ENCODE results near the gene TTLL12. TPM values are rescaled to one million over a fixed set of nuclear protein-coding genes. Genes with fewer than 3 reads are reported as not detected.

TTLL12 gene
- total and polyA plus RNA-seq, 2 of the 8 experiments (the other 6 are each of a cell fraction or from before 2014, with no cell fraction given): 101 to 124 TPM

DNA sequence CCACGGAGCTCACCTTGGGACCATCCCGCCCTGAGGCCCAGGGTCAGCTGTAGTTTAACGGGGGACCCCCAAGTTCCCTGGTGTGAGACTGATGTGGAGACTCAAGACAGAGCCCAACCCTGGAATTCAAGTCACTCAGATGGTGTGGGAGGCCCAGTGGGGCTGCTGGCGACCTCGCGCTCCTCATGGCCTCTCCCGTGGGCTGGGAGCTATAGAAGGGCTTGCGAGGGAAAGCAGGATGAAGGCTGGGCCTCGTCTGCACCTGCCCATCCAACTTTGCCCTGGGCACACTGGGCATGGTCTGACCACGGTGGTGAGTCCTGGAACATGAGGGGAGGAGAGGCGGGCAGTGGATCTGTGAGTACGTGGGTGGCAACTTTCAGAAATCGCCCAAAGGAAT is 13.6 kb upstream of the TTLL12 start:
- Histone ChIP-seq H4K20me1 (replicated peaks in 1 of 2; ENCODE audit: control insufficient read depth in 1 of 2, insufficient read depth in 2 of 2, low read length in 2 of 2) (peaks cover 0 to 2% of the 10 kb centered on the region in 2 experiments), H2AFZ (ENCODE audit: low read length) (no peak overlapping the region), H4K8ac (ENCODE audit: extremely low read depth, insufficient read depth, low read length) (no peak overlapping the region), H2BK20ac (ENCODE audit: low read length) (no peak overlapping the region), H2BK5ac (ENCODE audit: low read depth, low read length) (no peak overlapping the region), H3K27me3 (replicated peaks in 1 of 4; ENCODE audit: control insufficient read depth in 3 of 4, extremely low read depth in 1 of 4, insufficient read depth in 3 of 4, low read length in 3 of 4) (no peaks in the 10 kb centered on the region), H3K36me3 (ENCODE audit: control insufficient read depth in 2 of 4, insufficient read depth in 4 of 4, low read length in 3 of 4) (no peaks in the 10 kb centered on the region), H2BK120ac (replicated peaks; ENCODE audit: low read depth, low read length) (no peak overlapping the region), H3K79me2 (ENCODE audit: control insufficient read depth in 1 of 2, insufficient read depth in 2 of 2, low read length in 2 of 2) (no peaks in the 10 kb centered on the region), H3K14ac (ENCODE audit: insufficient read length) (no peak overlapping the region), H4K91ac (replicated peaks; ENCODE audit: insufficient read length, low read length) (no peak overlapping the region), H3K4me3 (ENCODE audit: extremely low read depth in 1 of 4, insufficient read depth in 2 of 4, low read depth in 3 of 4, low read length in 4 of 4) (no peak overlapping the region), H3K9me3 (ENCODE audit: insufficient read depth in 2 of 2, low read depth in 1 of 2, low read length in 1 of 2) (no peaks in the 10 kb centered on the region), H3K4me1 (replicated peaks in 1 of 4; ENCODE audit: control insufficient read depth in 3 of 4, insufficient read depth in 4 of 4, low read length in 3 of 4) (peaks cover 2 to 11% (median 4%) of the 10 kb centered on the region in 4 experiments; a peak in 6 of 7 replicates), H3K23me2 (ENCODE audit: low read depth, low read length) (peaks cover 3% of the 10 kb centered on the region; the same call in 1 of the 2 replicates), H4K5ac (ENCODE audit: insufficient read length, low read depth, low read length) (no peak overlapping the region), H3K27ac (ENCODE audit: low read depth, low read length) (no peak overlapping the region), H2BK15ac (ENCODE audit: low read length) (no peak overlapping the region), H3K56ac (replicated peaks; ENCODE audit: insufficient read length, low read depth, low read length) (no peak overlapping the region), H3K4me2 (ENCODE audit: insufficient read depth in 1 of 2, low read depth in 2 of 2, low read length in 2 of 2) (no peak overlapping the region), H3K9ac (replicated peaks in 1 of 4; ENCODE audit: extremely low read depth in 1 of 4, low read depth in 3 of 4, low read length in 3 of 4) (no peak overlapping the region), H3K18ac (ENCODE audit: extremely low read depth, low read length) (no peak overlapping the region), H2BK12ac (ENCODE audit: low read depth, low read length) (no peak overlapping the region), H3K79me1 (ENCODE audit: low read depth, low read length) (no peaks in the 10 kb centered on the region), H2AK5ac (ENCODE audit: low read depth, low read length) (no peak overlapping the region), H3K23ac (ENCODE audit: insufficient read length) (no peak overlapping the region), H3K4ac (replicated peaks; ENCODE audit: insufficient read length, low read depth, low read length) (no peak overlapping the region)
- DNase-seq (ENCODE audit: low read depth in 1 of 2, low spot score in 2 of 2): no peak
- no peak for FAIRE-seq
- WGBS, 2 experiments (ENCODE audit: extremely low coverage in 1 of 2, insufficient coverage in 1 of 2, insufficient read length in 1 of 2, insufficient replicate concordance in 2 of 2, low coverage in 1 of 2, low lambda C conversion rate in 2 of 2, missing lambda C conversion rate in 1 of 2): 87% methylated on average over 13 of the region's 13 CpGs; no CpG with 5 or more reads in 1 of the 2 experiments
- CTCF ChIA-PET (ENCODE audit: partially characterized antibody): interaction anchor here (0.8 to 6.1 kb wide), 10 partner anchors 9 to 123 kb away, joined by 3 to 42 read pairs (median 4); no protein-coding TSS in a partner anchor
- POLR2A ChIA-PET (ENCODE audit: partially characterized antibody): interaction anchor here (0.6 to 0.8 kb wide), 2 partner anchors 31 to 147 kb away, joined by 3 read pairs; no protein-coding TSS in a partner anchor
- TF ChIP-seq, protein P1, sequence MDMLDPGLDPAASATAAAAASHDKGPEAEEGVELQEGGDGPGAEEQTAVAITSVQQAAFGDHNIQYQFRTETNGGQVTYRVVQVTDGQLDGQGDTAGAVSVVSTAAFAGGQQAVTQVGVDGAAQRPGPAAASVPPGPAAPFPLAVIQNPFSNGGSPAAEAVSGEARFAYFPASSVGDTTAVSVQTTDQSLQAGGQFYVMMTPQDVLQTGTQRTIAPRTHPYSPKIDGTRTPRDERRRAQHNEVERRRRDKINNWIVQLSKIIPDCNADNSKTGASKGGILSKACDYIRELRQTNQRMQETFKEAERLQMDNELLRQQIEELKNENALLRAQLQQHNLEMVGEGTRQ (IDR thresholded peaks at IDR 0.05; ENCODE audit: low read length): no peak
- TF ChIP-seq, protein P2, sequence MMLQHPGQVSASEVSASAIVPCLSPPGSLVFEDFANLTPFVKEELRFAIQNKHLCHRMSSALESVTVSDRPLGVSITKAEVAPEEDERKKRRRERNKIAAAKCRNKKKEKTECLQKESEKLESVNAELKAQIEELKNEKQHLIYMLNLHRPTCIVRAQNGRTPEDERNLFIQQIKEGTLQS (IDR thresholded peaks at IDR 0.05; ENCODE audit: insufficient read depth, low read depth, low read length): no peak
- no peak for TF ChIP-seq RFX5 (IDR thresholded peaks at IDR 0.05; ENCODE audit: borderline replicate concordance, low read depth, low read length)
- TF ChIP-seq SRF (IDR thresholded peaks at IDR 0.05; ENCODE audit: low read depth, low read length): no peak
- TF ChIP-seq TBP (IDR thresholded peaks at IDR 0.05; ENCODE audit: low read depth, low read length): no peak
- no peak for TF ChIP-seq CHD2 (IDR thresholded peaks at IDR 0.05; ENCODE audit: low read length)
- TF ChIP-seq, protein P3, sequence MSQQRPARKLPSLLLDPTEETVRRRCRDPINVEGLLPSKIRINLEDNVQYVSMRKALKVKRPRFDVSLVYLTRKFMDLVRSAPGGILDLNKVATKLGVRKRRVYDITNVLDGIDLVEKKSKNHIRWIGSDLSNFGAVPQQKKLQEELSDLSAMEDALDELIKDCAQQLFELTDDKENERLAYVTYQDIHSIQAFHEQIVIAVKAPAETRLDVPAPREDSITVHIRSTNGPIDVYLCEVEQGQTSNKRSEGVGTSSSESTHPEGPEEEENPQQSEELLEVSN (IDR thresholded peaks at IDR 0.05): no peak
- no peak for TF ChIP-seq MAFK (IDR thresholded peaks at IDR 0.05; ENCODE audit: low read depth, low read length)
- TF ChIP-seq EGR1 (IDR thresholded peaks at IDR 0.05; ENCODE audit: borderline replicate concordance, low read depth, low read length): no peak
- no peak for TF ChIP-seq CREB1 (IDR thresholded peaks at IDR 0.05)
- no peak for TF ChIP-seq TAF1 (IDR thresholded peaks at IDR 0.05; ENCODE audit: low read depth, low read length)
- TF ChIP-seq CBX8 (IDR thresholded peaks at IDR 0.05; ENCODE audit: borderline replicate concordance, low read depth, low read length): no peak
- no peak for TF ChIP-seq CEBPB (IDR thresholded peaks at IDR 0.05; ENCODE audit: low read depth, low read length)
